ENCODE results near the gene ITSN1. TPM values are rescaled to one million over a fixed set of nuclear protein-coding genes. Genes with fewer than 3 reads are reported as not detected.

The ITSN1 gene
- total RNA-seq, 1 experiment from 2014 or later, result 50.3 TPM

- H3K27ac ChIP-seq (ENCODE audit: low read length), result no peak overlapping the region
- ATAC-seq, result no peak
- intact Hi-C loops (cut with micrococcal nuclease; ENCODE audit: unreplicated experiment), result no loop called here
- TF ChIP-seq REST (IDR thresholded peaks at IDR 0.05; ENCODE audit: insufficient read depth in 1 of 2, low read depth in 2 of 2, low read length in 1 of 2) (no peak), SIN3A (IDR thresholded peaks at IDR 0.05; ENCODE audit: borderline replicate concordance, insufficient read depth, low read depth, low read length) (no peak), TCF7L2 (IDR thresholded peaks at IDR 0.05; ENCODE audit: low read depth, low read length) (no peak), CTCF (IDR thresholded peaks at IDR 0.05) (no peak), POLR2AphosphoS5 (IDR thresholded peaks at IDR 0.05; ENCODE audit: low read depth, low read length) (no peak)
- no peak for DNase-seq (ENCODE audit: low read depth, low spot score)
- H3K36me3 ChIP-seq (ENCODE audit: control insufficient read depth, insufficient read depth, low read length), result no peaks in the 10 kb centered on the region
- ChIA-PET POLR2A (no interaction called here), CTCF (no interaction called here)
- no TSS peak for BruUV-seq (replicated peaks)
- no peaks in the 10 kb centered on the region for H3K9me3 ChIP-seq (ENCODE audit: control insufficient read depth, insufficient read depth, low read depth, low read length)
- in situ Hi-C loops (cut with HindIII; ENCODE audit: low pct_unique_long_range_greater_than_20kb, low sequenced_read_pairs), result no loop called here
- no peaks in the 10 kb centered on the region for H3K27me3 ChIP-seq (ENCODE audit: control insufficient read depth, insufficient read depth, low read length)
- H3K4me3 ChIP-seq (ENCODE audit: low read depth in 2 of 2, low read length in 2 of 2), result no peak overlapping the region
- peaks cover 14% of the 10 kb centered on the region for H3K4me1 ChIP-seq (ENCODE audit: control insufficient read depth, insufficient read depth, low read length)
These were observed 214.7 kb downstream of the ITSN1 start for GRCh38 chr21:33856893-33857527.

- CTCF ChIA-PET, result no interaction called here
- POLR2A ChIA-PET, result no interaction called here
These were observed 215.8 kb downstream of the ITSN1 start for GRCh38 chr21:33857846-33858666.

More at GRCh38 chr21:33857846-33858666, 215.8 kb downstream of the ITSN1 start:
- Histone ChIP-seq H3K4me3 (ENCODE audit: low read depth in 2 of 2, low read length in 2 of 2) (no peak overlapping the region), H3K9me3 (ENCODE audit: control insufficient read depth, insufficient read depth, low read depth, low read length) (no peaks in the 10 kb centered on the region), H3K36me3 (ENCODE audit: control insufficient read depth, insufficient read depth, low read length) (no peaks in the 10 kb centered on the region), H3K27me3 (ENCODE audit: control insufficient read depth, insufficient read depth, low read length) (no peaks in the 10 kb centered on the region), H3K4me1 (ENCODE audit: control insufficient read depth, insufficient read depth, low read length) (peaks cover 14% of the 10 kb centered on the region), H3K27ac (ENCODE audit: low read length) (no peak overlapping the region)
- in situ Hi-C loops (cut with HindIII; ENCODE audit: low pct_unique_long_range_greater_than_20kb, low sequenced_read_pairs) (no loop called here), intact Hi-C loops (cut with micrococcal nuclease; ENCODE audit: unreplicated experiment) (no loop called here)
- TF ChIP-seq POLR2AphosphoS5 (IDR thresholded peaks at IDR 0.05; ENCODE audit: low read depth, low read length) (no peak), SIN3A (IDR thresholded peaks at IDR 0.05; ENCODE audit: borderline replicate concordance, insufficient read depth, low read depth, low read length) (no peak), REST (IDR thresholded peaks at IDR 0.05; ENCODE audit: insufficient read depth in 1 of 2, low read depth in 2 of 2, low read length in 1 of 2) (no peak), CTCF (IDR thresholded peaks at IDR 0.05) (no peak), TCF7L2 (IDR thresholded peaks at IDR 0.05; ENCODE audit: low read depth, low read length) (no peak)
- BruUV-seq (replicated peaks), result no TSS peak
- no peak for DNase-seq (ENCODE audit: low read depth, low spot score)
- no peak for ATAC-seq
